SK-MEL-5 (cell line): ENCODE data around the gene SF3A1. TPM values are rescaled to one million over a fixed set of nuclear protein-coding genes. Genes with fewer than 3 reads are reported as not detected.

Experiments used
- DNase-seq: peaks from one replicate; pipeline ENCODE4 v3.0.0-alpha.2; 2016; ENCODE audit warnings: low read depth, low spot score
- in situ Hi-C: cut with HindIII; loops from 2 replicates; pipeline ENCODE4 v1.10.0; 2016; ENCODE audit warnings: low sequenced_read_pairs, high pct_unique_total_duplicates, low pct_unique_long_range_greater_than_20kb
- total RNA-seq: library from RNA; depleted of rRNA; stranded (reverse); fragments of >200 nt; shearing (Covaris generic); gene quantifications from 2 replicates; pipeline ENCODE4 v1.2.3, GENCODE V29; 2014

The SF3A1 gene
- total RNA-seq, 1 experiment from 2014 or later = 54.6 TPM

GRCh38 chr22:30317778-30318177, 38.9 kb downstream of the SF3A1 start:
- in situ Hi-C loops = no loop called here
- no peak for DNase-seq

DNA sequence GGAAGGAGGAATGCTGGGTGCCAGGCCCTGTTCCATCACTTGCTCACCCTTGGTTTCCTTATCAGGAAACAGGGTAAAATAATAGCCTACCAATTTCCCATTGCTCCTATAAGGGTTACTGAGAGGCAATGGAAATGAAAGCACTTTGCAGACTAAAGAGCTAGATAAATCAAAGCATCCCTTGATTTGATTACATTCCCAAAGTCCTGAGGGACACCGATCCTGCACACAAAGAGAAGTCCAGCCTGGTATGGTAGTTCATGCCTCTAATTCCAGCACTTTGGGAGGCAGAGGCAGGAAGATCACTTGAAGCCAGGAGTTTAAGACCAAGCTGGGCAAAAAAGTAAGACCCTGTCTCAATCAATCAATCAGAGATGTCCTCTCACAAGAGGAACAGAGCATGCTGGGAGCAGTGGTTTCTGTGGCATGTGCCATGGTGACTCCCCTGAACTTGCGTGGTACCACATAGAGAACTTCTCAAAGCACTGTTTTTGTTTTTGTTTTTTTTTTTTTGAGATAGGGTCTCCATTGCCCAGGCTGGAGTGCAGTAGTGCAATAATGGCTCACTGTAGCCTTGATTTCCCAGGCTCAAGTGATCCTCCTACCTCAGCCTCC, 40.6 kb downstream of the SF3A1 start:
- in situ Hi-C loops = no loop called here
- no peak for DNase-seq

- no peak for DNase-seq
- in situ Hi-C loops = no loop called here
Measured at GRCh38 chr22:30314915-30315314, 41.8 kb downstream of the SF3A1 start.

- no peak for DNase-seq
- in situ Hi-C loops = no loop called here
Measured at GRCh38 chr22:30313527-30314363, 42.9 kb downstream of the SF3A1 start.

DNA sequence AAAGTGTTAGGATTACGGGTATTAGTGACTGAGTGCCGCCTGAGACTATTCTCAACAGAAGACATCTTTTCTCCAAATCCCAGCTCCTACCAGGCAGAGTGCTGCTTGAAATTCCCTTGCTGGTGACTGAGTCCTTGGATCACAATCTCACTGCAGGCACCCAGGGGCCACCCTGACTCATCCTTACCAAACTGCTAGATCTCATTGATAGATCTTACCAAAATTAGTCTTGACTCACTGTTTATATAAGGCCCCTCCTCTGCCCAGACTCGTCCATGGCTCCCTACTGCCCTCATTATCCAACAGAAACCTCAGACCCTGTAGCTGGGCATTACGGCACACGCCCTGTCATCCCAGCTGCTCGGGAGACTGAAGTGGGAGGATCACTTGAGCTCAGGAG, 44.6 kb downstream of the SF3A1 start:
- DNase-seq = no peak
- in situ Hi-C loops = no loop called here

- DNase-seq = no peak
- in situ Hi-C loops = no loop called here
Measured at GRCh38 chr22:30310881-30311771, 45.6 kb downstream of the SF3A1 start.

DNA sequence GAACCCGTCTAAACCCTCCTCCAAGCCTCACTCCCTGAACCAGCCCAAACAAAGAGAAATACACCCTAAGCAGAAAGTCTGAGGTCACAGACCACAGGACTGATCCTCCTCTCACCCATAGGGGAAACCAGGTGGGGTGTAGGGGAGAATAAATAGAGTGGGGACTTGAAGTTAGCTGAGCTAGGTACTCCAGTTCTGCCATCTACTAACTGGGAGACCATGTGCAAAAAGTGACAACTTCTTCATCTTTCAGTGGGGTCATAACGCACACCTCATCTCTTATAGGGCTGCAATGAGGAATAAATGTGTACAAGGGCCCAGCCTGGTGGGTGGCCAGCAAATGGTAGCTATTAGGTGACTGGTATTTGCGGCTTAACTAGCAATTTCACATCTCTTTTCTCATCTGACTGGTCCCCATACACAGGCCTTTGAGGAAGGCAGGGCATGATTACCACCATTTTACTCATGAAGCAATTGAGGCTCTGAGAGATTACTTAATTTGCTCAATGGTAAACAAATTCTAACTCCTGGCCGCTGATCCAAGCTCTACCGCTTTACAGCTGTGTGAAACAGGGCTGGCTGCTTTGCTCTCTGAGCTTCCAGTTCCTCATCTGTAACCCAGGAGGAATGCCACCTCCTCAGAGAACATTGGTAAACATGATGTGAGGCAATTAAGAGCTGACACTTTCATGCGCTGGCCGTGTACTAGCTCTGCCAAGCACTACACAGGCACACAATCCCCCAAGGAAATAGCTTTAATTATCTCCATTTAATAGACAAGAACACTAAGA, 46.5 kb downstream of the SF3A1 start:
- no peak for DNase-seq

DNA sequence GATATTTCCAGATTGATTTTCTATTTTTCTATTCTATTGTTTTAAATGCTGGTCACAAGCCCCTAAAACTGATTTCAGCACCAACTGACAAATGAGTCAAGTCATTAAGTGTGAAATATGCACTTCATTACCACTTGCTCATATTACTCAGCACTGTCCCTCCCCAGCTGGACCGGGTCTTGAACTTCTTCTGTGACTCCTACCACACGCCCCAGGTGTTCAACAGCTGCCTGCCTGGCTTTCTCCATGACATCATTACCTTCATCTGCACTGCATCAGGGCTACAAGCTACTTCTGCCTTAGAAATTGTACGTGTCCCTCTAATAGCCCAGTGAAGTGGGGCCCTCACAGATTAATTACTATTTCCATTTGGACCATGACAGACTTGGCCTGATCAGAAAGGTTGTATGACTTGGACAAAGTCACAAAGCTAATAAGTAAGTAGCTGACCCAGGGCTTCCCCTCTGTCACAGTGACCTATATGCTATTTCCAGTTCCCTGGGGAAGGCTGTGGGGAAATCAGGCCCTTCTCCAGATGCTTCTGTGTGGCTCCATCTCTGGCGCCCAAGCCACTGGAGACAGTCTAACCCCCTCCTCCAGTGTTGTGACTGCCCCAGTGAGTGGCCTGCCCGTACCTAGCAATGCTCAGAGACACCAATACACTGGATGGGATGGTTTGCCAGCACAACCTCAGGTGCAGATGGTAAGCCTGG, 48.0 kb downstream of the SF3A1 start:
- DNase-seq = no peak
- in situ Hi-C loops = no loop called here

More for the DNA sequence above, 46.5 kb downstream of the SF3A1 start:
- in situ Hi-C loops = no loop called here

GRCh38 chr22:30308093-30308492, 48.6 kb downstream of the SF3A1 start:
- no peak for DNase-seq
- in situ Hi-C loops = no loop called here

DNA sequence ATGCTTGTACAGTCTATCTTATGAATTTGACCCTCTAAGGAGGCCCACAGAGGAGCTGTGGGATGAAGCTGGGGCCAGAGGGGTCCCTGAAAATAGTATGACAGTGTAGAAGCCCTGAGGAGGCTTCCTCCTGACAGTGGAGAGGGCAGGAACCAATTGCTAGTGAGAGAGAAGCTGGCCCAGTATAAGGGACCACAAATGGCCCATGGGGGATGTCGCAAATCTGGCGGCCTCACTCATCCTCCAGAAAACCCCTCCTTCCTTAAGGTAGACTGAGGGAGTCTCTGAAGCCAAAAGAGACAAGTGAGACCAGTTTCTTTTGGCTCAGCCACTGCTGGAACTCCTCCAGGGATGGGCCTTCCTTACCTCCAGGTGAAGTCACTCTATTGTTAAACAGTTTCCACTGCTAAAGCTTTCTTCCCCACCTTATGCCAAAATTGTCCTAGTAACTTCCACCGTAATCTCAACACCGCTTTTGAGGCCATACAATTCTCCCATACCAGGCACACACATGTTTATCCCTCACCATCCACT, 49.6 kb downstream of the SF3A1 start:
- in situ Hi-C loops = no loop called here
- no peak for DNase-seq

- no peak for DNase-seq
- in situ Hi-C loops = no loop called here
Measured at GRCh38 chr22:30306627-30307011, 50.1 kb downstream of the SF3A1 start.

DNA sequence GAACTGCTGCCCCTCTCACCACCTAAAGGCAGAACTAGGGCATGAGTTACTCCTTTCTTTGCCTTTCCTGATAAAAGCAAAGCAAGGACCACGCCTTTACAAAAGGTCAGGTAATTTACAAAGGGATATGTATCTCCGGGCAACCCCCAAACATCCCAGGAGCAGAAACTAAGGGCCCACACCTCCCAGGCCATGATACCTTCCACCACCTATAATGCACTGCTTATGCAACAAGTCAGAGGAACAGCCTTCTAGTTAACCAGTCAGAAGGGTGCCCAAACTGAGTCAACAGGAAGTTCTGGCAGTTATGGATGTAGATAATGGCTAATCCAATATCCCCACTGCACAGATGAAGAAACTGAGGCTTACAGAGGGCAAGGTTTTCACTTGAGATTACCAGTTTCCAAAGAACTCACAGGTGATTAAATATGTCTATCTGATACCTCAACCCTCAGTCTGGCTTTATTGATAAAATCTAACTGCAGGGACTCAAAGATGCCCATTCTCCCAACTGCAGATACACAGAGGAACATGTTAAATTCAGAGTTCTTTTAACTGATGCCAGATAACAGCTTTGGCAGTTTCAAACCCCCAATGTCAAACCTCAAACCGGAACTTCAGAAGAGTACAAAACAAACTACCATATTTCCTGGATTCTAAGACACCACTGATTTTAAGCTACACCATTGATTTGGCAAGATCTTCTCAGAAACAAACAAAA, 50.6 kb downstream of the SF3A1 start:
- in situ Hi-C loops = no loop called here
- DNase-seq = no peak

DNA sequence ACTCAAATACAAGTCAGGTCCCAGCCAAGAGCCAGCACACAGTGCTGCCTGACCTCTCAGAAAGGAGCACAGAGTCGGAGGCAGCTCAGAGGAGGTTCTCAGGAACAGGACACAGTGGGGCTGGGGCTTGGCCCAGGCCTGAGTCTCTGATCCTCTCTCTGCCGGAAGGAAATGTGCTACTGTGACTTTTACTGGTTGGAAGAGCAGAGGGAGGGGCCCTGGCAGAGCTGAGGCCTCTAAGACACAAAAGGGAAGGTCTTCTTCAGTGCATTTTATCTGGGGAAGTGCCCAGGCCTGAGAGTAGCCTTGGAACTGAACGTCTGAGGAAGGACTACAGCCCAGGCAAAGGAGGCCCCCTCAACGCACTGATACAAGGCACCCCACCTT, 51.2 kb downstream of the SF3A1 start:
- DNase-seq = no peak
- in situ Hi-C loops = no loop called here

GRCh38 chr22:30304495-30305244, 52.0 kb downstream of the SF3A1 start:
- no peak for DNase-seq
- in situ Hi-C loops = no loop called here

DNA sequence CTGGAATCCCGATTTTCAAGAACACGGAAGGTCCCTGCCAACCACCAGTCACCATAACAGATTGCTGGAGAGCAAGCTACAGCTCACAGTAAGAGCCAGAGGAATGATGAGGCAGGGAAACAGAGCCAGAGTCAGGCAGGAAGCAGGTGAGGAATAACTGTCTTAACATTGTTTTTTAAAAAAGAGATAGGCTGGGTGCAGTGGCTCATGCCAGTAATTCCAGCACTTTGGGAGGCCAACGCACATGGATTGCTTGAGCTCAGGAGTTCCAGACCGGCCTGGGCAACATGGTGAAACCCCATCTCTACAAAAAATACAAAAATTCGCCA, 53.9 kb downstream of the SF3A1 start:
- in situ Hi-C loops = no loop called here
- no peak for DNase-seq
